Upper lobe of right lung (tissue), 1 donor: ENCODE results near the gene TXLNB. TPM values are rescaled to one million over a fixed set of nuclear protein-coding genes. Genes with fewer than 3 reads are reported as not detected.

ENCODE experiments used
- ATAC-seq: fragments of 200-7000 bp; cut with Tn5 transposase; one replicate; pipeline ENCODE4 v1.9.1; 2020; ENCODE audit warnings: mild to moderate bottlenecking, moderate library complexity
- DNase-seq: peaks from one replicate; pipeline ENCODE4 v3.0.0-alpha.2; 2020
- H3K27ac ChIP-seq: fragments of 200-600 bp; one replicate; pipeline ENCODE4 v1.8.0; 2022
- H3K27me3 ChIP-seq: fragments of 200-600 bp; one replicate; pipeline ENCODE4 v1.8.0; 2022; ENCODE audit warnings: mild to moderate bottlenecking
- H3K36me3 ChIP-seq: fragments of 200-600 bp; one replicate; pipeline ENCODE4 v1.8.0; 2022
- H3K4me1 ChIP-seq: fragments of 200-600 bp; one replicate; pipeline ENCODE4 v1.8.0; 2022
- H3K4me3 ChIP-seq: fragments of 200-600 bp; one replicate; pipeline ENCODE4 v1.8.0; 2022; ENCODE audit warnings: mild to moderate bottlenecking
- H3K9me3 ChIP-seq: fragments of 200-600 bp; one replicate; pipeline ENCODE4 v1.8.0; 2022
- CTCF ChIP-seq: fragments of 200-600 bp; IDR thresholded peaks from one replicate; pipeline ENCODE4 v1.8.0; 2022; ENCODE audit warnings: antibody characterized with exemption
- intact Hi-C: fragments of 100-400 bp; cut with DNase I; formaldehyde crosslinking; loops from one replicate; pipeline ENCODE4 v1.11.0; 2022
- total RNA-seq: library from RNA; stranded (reverse); fragmentation: NEBNext Ultra II Directional; extraction: Animal tissue kit (Norgen Biotek cat#: 25700); gene quantifications from one replicate; pipeline ENCODE4 v1.2.1, GENCODE V29; 2021
- donor health status: DM: no; HTN: yes; CAD: no; lungs with severe emphysema.

The TXLNB gene
- total RNA-seq, 1 donor from 2014 or later, result 1.3 TPM

GRCh38 chr6:139320081-139320480 is 28.3 kb upstream of the TXLNB start:
- peaks cover 10% of the 10 kb centered on the region for H3K4me1 ChIP-seq
- no peak overlapping the region for H3K4me3 ChIP-seq
- no peaks in the 10 kb centered on the region for H3K36me3 ChIP-seq
- ATAC-seq, result no peak
- TF ChIP-seq CTCF, result no peak
- intact Hi-C loops, result no loop called here
- no peaks in the 10 kb centered on the region for H3K9me3 ChIP-seq
- H3K27me3 ChIP-seq, result no peaks in the 10 kb centered on the region
- no peak for DNase-seq
- H3K27ac ChIP-seq, result no peak overlapping the region

GRCh38 chr6:139316622-139317317 is 25.0 kb upstream of the TXLNB start:
- intact Hi-C loops, result no loop called here
- Histone ChIP-seq H3K4me1 (no peaks in the 10 kb centered on the region), H3K27me3 (no peaks in the 10 kb centered on the region), H3K4me3 (no peak overlapping the region), H3K27ac (no peak overlapping the region), H3K9me3 (no peaks in the 10 kb centered on the region), H3K36me3 (no peaks in the 10 kb centered on the region)
- no peak for TF ChIP-seq CTCF
- ATAC-seq (no peak), DNase-seq (no peak)

- H3K9me3 ChIP-seq, result no peaks in the 10 kb centered on the region
- no peaks in the 10 kb centered on the region for H3K4me1 ChIP-seq
- TF ChIP-seq CTCF, result no peak
- no peaks in the 10 kb centered on the region for H3K36me3 ChIP-seq
- H3K27me3 ChIP-seq, result no peaks in the 10 kb centered on the region
- ATAC-seq (no peak), DNase-seq (no peak)
- intact Hi-C loops, result no loop called here
- no peak overlapping the region for H3K4me3 ChIP-seq
- no peak overlapping the region for H3K27ac ChIP-seq
Measured at GRCh38 chr6:139313784-139314545, 22.2 kb upstream of the TXLNB start.

- Histone ChIP-seq H3K4me3 (no peak overlapping the region), H3K36me3 (no peaks in the 10 kb centered on the region), H3K4me1 (no peaks in the 10 kb centered on the region), H3K27ac (no peak overlapping the region), H3K9me3 (no peaks in the 10 kb centered on the region), H3K27me3 (no peaks in the 10 kb centered on the region)
- intact Hi-C loops, result no loop called here
- ATAC-seq, result no peak
- DNase-seq, result no peak
- no peak for TF ChIP-seq CTCF
Measured at GRCh38 chr6:139313229-139313628, 21.4 kb upstream of the TXLNB start.

- H3K36me3 ChIP-seq, result no peaks in the 10 kb centered on the region
- no peaks in the 10 kb centered on the region for H3K9me3 ChIP-seq
- DNase-seq (no peak), ATAC-seq (no peak)
- no peak overlapping the region for H3K4me3 ChIP-seq
- no peaks in the 10 kb centered on the region for H3K4me1 ChIP-seq
- no peak for TF ChIP-seq CTCF
- no peak overlapping the region for H3K27ac ChIP-seq
- no peaks in the 10 kb centered on the region for H3K27me3 ChIP-seq
- intact Hi-C loops, result no loop called here
Measured at GRCh38 chr6:139311831-139312230, 20.0 kb upstream of the TXLNB start.
